HFF-Myc (cell line): Measurements from ENCODE around the gene CENPT.
A peak's percentile ranks its signal among the peaks of the same experiment; 100 is the strongest.
"Not testable (repeated sequence)": the region's sequence is repeated elsewhere in the genome, so short reads cannot be mapped to it uniquely, and the experiment has no call there.

ENCODE experiments used
- DNase-seq: peaks from one replicate; pipeline ENCODE4 v3.0.0-alpha.2; 2011; ENCODE audit warnings: low read depth; ENCODE audit errors: extremely low read depth
- H3K4me3 ChIP-seq: replicated peaks from 2 replicates; pipeline ENCODE4 v1.5.1; 2011; ENCODE audit warnings: low read depth, mild to moderate bottlenecking, control low read depth, low read length
- CTCF ChIP-seq: IDR thresholded peaks from 2 replicates; pipeline ENCODE4 v1.5.1; 2012; ENCODE audit warnings: mild to moderate bottlenecking, low read depth, low read length, control low read depth; ENCODE audit errors: missing control alignments

CENPT gene

DNA sequence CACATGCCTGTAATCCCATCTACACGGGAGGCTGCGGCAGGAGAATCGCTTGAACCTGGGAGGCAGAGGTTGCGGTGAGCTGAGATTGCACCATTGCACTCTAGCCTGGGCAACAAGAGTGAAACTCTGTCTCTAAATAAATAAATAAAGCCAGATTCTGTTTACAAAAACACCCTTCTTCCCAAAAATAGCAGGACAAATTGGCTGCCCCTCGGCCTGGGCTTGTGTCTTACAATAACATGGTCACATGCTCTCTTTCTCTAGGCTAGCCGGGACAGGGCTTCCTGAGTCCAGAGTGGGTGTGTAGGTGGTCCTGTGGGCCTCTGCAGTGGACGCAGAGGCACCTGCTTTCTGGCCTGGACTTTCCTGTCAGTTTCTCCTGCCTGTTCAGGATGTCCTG lies 22.2 kb upstream of the CENPT start:
- DNase-seq: no peak
- TF ChIP-seq CTCF: no peak

GRCh38 chr16:67868290-67868689 lies 20.8 kb upstream of the CENPT start:
- TF ChIP-seq CTCF: no peak
- no peak for DNase-seq
- H3K4me3 ChIP-seq: no peak overlapping the region

More for the DNA sequence above, 22.2 kb upstream of the CENPT start:
- no peak overlapping the region for H3K4me3 ChIP-seq

GRCh38 chr16:67865318-67865717 lies 17.8 kb upstream of the CENPT start:
- DNase-seq: no peak
- TF ChIP-seq CTCF: peak; percentile 47
- H3K4me3 ChIP-seq: no peak overlapping the region

DNA sequence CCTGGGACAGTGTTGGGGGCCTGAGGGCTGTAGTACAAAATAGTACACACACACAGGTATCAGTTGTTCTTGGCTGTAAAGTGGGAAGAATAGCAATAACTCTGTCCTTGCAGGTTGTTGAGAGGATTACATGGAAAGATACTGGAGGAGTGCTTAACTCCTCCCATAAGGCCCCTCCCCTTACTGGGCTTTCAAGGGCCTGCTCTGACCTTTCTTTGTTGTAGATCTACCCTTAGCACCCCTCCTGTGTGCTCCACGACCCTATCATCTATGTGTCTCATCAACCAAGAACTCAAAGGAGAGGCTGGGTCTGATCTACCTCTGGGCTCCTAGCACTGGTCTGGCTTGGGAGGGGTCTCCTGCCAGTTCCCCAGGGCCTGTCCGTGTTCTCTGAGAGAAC lies 17.1 kb upstream of the CENPT start:
- H3K4me3 ChIP-seq: no peak overlapping the region
- no peak for DNase-seq
- no peak for TF ChIP-seq CTCF

DNA sequence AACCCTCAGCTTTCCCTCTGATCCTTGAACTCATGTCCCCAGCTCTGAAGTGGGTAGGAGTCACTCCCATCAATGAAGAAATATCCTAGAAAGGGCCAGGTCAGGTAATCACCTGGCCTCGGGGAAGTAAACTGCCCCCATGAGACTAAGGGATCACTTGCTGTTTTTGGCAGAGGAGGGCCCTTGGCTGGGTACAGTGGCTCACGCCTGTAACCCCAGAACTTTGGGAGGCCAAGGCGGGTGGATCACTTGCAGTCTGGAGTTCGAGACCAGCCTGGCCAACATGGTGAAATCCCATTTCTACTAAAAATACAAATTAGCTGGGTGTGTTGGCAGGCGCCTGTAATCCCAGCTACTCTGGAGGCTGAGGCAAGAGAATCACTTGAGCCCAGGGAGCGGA lies 16.6 kb upstream of the CENPT start:
- not testable (repeated sequence) for DNase-seq, H3K4me3 ChIP-seq

DNA sequence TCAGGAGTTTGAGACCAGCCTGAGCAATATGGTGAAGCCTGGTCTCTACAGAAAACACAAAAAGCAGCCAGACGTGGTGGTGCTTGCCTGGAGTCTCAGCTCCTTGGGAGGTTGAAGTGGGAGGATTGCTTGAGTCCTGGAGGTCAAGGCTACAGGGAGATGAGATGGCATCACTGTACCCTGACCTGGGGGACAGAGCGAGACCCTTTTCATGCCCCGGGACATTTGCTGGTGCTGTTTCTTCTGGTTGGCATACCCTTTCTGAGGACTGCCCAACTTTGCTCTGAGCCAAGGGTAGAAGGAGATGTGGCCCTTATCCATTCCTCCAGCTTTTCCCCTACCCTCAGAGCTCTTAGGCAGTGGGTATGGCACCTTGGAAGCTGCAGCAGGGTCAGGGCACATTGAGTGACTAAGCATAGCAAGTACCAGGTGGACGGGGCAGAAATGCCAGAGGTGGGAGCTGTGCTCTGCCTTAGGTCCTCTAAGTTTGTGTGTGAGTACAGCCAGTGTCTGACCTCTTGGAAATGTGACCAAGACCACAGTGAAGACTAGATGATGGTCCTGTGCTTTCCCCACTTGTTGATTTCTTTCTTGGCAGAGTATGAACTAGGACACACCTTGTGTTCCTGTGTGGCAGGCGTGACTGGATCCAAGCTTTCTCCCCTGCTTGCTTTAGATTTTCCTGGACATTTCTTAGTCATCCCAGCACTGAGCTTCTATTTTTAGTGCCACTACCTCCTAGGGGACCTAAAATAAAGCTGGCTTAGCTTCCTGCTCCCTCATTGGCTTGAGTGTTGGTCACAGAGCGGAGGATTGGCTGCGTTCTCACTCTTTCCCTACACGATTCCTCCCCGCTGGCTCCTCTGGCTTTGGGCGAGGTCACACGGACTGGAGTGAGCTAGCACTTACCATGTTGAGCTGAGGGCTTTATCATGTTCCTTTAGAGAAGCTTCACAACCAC lies 15.4 kb upstream of the CENPT start:
- no peak for TF ChIP-seq CTCF
- H3K4me3 ChIP-seq: no peak overlapping the region
- no peak for DNase-seq

- no peak for TF ChIP-seq CTCF
Measured at GRCh38 chr16:67861877-67862276, 14.4 kb upstream of the CENPT start.

More at GRCh38 chr16:67861877-67862276, 14.4 kb upstream of the CENPT start:
- no peak overlapping the region for H3K4me3 ChIP-seq
- no peak for DNase-seq
